HT1080 (cell line): ENCODE results near the gene ABCB9. TPM values are rescaled to one million over a fixed set of nuclear protein-coding genes. Genes with fewer than 3 reads are reported as not detected.
"Not testable (repeated sequence)": the region's sequence is repeated elsewhere in the genome, so short reads cannot be mapped to it uniquely, and the experiment has no call there.

Experiments
- DNase-seq: peaks from one replicate; pipeline ENCODE4 v3.0.0-alpha.2; 2015; ENCODE audit warnings: low read depth
- total RNA-seq: library from RNA; depleted of rRNA; stranded (reverse); fragments of >200 nt; shearing (Covaris generic); gene quantifications from 2 replicates; pipeline ENCODE4 v1.2.3, GENCODE V29; 2014

Gene ABCB9
- total RNA-seq, 1 experiment from 2014 or later, result 32.8 TPM

- DNase-seq, result peak; percentile 98
Observed at GRCh38 chr12:122944605-122945592, 21.4 kb downstream of the ABCB9 start.

- peak; percentile 52 for DNase-seq
Observed at GRCh38 chr12:122943196-122943595, 23.1 kb downstream of the ABCB9 start.

GRCh38 chr12:122942637-122943036 is 23.6 kb downstream of the ABCB9 start:
- DNase-seq, result peak; percentile 64

- DNase-seq, result peak; percentile 53
Observed at GRCh38 chr12:122941351-122941750, 24.9 kb downstream of the ABCB9 start.

- no peak for DNase-seq
Observed at GRCh38 chr12:122939125-122939524, 27.1 kb downstream of the ABCB9 start.

GRCh38 chr12:122937622-122938091 is 28.6 kb downstream of the ABCB9 start:
- no peak for DNase-seq

- DNase-seq, result no peak
Observed at GRCh38 chr12:122935318-122935717, 30.9 kb downstream of the ABCB9 start.

GRCh38 chr12:122934722-122935121 is 31.5 kb downstream of the ABCB9 start:
- no peak for DNase-seq

GRCh38 chr12:122932207-122932606 is 34.1 kb downstream of the ABCB9 start:
- DNase-seq, result no peak

- DNase-seq, result no peak
Observed at GRCh38 chr12:122929812-122930211, 36.5 kb downstream of the ABCB9 start.

GRCh38 chr12:122929148-122929538 is 37.1 kb downstream of the ABCB9 start:
- DNase-seq, result no peak

GRCh38 chr12:122928404-122929147 is 37.7 kb downstream of the ABCB9 start:
- DNase-seq, result no peak

GRCh38 chr12:122927756-122928403 is 38.4 kb downstream of the ABCB9 start:
- DNase-seq, result no peak

- DNase-seq, result no peak
Observed at GRCh38 chr12:122921917-122922316, 44.3 kb downstream of the ABCB9 start.

GRCh38 chr12:122920687-122921086 is 45.6 kb downstream of the ABCB9 start:
- DNase-seq, result no peak

- no peak for DNase-seq
Observed at GRCh38 chr12:122918827-122919226, 47.4 kb downstream of the ABCB9 start.

GRCh38 chr12:122917507-122918121 is 48.6 kb downstream of the ABCB9 start:
- DNase-seq, result peak; percentile 53

- no peak for DNase-seq
Observed at GRCh38 chr12:122909442-122910288, 56.6 kb downstream of the ABCB9 start.

GRCh38 chr12:122908915-122909314 is 57.3 kb downstream of the ABCB9 start:
- DNase-seq, result no peak

- not testable (repeated sequence) for DNase-seq
Observed at GRCh38 chr12:122905258-122905657, 61.0 kb downstream of the ABCB9 start.
